OCI-LY1 (cell line): ENCODE results near the gene ADGRD2.

ENCODE experiments used
- H2AFZ ChIP-seq: fragments of 200-600 bp; sonication (generic), shearing (Covaris generic); 2 replicates; pipeline ENCODE4 v1.6.0; 2014; ENCODE audit warnings: antibody characterized with exemption, mild to moderate bottlenecking, low read length
- H3F3A ChIP-seq: fragments of 200-600 bp; sonication (generic), shearing (Covaris generic); 2 replicates; pipeline ENCODE4 v1.6.0; 2014; ENCODE audit warnings: mild to moderate bottlenecking, antibody characterized with exemption, low read length, moderate library complexity; ENCODE audit not compliant: insufficient read depth
- H3K27ac ChIP-seq: fragments of 200-600 bp; sonication (generic); 2 replicates; pipeline ENCODE4 v1.5.1; 2014; ENCODE audit warnings: low read length, mixed run types, mild to moderate bottlenecking, low read depth; ENCODE audit not compliant: poor library complexity, severe bottlenecking
- H3K27me3 ChIP-seq: fragments of 200-600 bp; sonication (generic); 2 replicates; pipeline ENCODE4 v1.6.0; 2014; ENCODE audit warnings: antibody characterized with exemption, mild to moderate bottlenecking, low read length, moderate library complexity; ENCODE audit not compliant: insufficient read depth
- H3K36me3 ChIP-seq: fragments of 200-600 bp; sonication (generic); 2 replicates; pipeline ENCODE4 v1.6.1; 2014; ENCODE audit warnings: mild to moderate bottlenecking, antibody characterized with exemption, low read length, moderate library complexity, mixed read lengths; ENCODE audit not compliant: insufficient read depth
- H3K4me1 ChIP-seq: fragments of 200-600 bp; sonication (generic); 2 replicates; pipeline ENCODE4 v1.5.1; 2014; ENCODE audit warnings: mild to moderate bottlenecking, low read length, moderate library complexity; ENCODE audit not compliant: insufficient read depth, severe bottlenecking
- H3K4me2 ChIP-seq: fragments of 200-600 bp; sonication (generic), shearing (Covaris generic); 2 replicates; pipeline ENCODE4 v1.6.1; 2014; ENCODE audit warnings: low read length
- H3K4me3 ChIP-seq: fragments of 200-600 bp; sonication (generic); 2 replicates; pipeline ENCODE4 v1.5.1; 2014; ENCODE audit warnings: low read length, low read depth, mild to moderate bottlenecking, mixed read lengths; ENCODE audit not compliant: poor library complexity, severe bottlenecking
- H3K79me2 ChIP-seq: fragments of 200-600 bp; shearing (Covaris generic); 2 replicates; pipeline ENCODE4 v1.6.1; 2016; ENCODE audit warnings: mixed run types, low read length, mixed read lengths; ENCODE audit not compliant: insufficient read depth
- H3K9ac ChIP-seq: fragments of 200-600 bp; sonication (generic), shearing (Covaris generic); 2 replicates; pipeline ENCODE4 v1.6.1; 2014; ENCODE audit warnings: mild to moderate bottlenecking, low read length, mixed read lengths
- H3K9me2 ChIP-seq: fragments of 200-600 bp; sonication (generic), shearing (Covaris generic); 2 replicates; pipeline ENCODE4 v1.6.1; 2014; ENCODE audit warnings: low read depth, mild to moderate bottlenecking, low read length, mixed read lengths
- H3K9me3 ChIP-seq: fragments of 200-600 bp; shearing (Covaris generic); 2 replicates; pipeline ENCODE4 v1.6.1; 2014; ENCODE audit warnings: low read length, mixed read lengths
- H4K20me1 ChIP-seq: fragments of 200-600 bp; sonication (generic), shearing (Covaris generic); 2 replicates; pipeline ENCODE4 v1.6.0; 2016; ENCODE audit warnings: mild to moderate bottlenecking, low read length; ENCODE audit not compliant: insufficient read depth
- EZH2 ChIP-seq: fragments of 200-600 bp; sonication (generic), shearing (Covaris generic); IDR thresholded peaks from 2 replicates; pipeline ENCODE4 v1.8.0; 2017; ENCODE audit warnings: borderline replicate concordance, mixed run types, mild to moderate bottlenecking, antibody characterized with exemption, low read length, moderate library complexity, mixed read lengths
- TF ChIP-seq, protein P1 (sequence below): fragments of 200-600 bp; sonication (generic), shearing (Covaris generic); IDR thresholded peaks from 2 replicates; pipeline ENCODE4 v1.5.1; 2017; ENCODE audit warnings: mild to moderate bottlenecking, antibody characterized with exemption, low read length, moderate library complexity, mixed read lengths

Gene ADGRD2, protein sequence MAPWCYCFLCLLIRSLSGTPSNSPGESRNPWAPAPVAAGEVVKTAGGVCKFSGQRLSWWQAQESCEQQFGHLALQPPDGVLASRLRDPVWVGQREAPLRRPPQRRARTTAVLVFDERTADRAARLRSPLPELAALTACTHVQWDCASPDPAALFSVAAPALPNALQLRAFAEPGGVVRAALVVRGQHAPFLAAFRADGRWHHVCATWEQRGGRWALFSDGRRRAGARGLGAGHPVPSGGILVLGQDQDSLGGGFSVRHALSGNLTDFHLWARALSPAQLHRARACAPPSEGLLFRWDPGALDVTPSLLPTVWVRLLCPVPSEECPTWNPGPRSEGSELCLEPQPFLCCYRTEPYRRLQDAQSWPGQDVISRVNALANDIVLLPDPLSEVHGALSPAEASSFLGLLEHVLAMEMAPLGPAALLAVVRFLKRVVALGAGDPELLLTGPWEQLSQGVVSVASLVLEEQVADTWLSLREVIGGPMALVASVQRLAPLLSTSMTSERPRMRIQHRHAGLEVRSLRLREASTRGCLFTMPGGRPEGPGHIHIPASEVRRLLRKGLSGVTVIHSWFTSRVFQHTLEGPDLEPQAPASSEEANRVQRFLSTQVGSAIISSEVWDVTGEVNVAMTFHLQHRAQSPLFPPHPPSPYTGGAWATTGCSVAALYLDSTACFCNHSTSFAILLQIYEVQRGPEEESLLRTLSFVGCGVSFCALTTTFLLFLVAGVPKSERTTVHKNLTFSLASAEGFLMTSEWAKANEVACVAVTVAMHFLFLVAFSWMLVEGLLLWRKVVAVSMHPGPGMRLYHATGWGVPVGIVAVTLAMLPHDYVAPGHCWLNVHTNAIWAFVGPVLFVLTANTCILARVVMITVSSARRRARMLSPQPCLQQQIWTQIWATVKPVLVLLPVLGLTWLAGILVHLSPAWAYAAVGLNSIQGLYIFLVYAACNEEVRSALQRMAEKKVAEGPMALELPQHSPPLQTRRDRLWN

DNA sequence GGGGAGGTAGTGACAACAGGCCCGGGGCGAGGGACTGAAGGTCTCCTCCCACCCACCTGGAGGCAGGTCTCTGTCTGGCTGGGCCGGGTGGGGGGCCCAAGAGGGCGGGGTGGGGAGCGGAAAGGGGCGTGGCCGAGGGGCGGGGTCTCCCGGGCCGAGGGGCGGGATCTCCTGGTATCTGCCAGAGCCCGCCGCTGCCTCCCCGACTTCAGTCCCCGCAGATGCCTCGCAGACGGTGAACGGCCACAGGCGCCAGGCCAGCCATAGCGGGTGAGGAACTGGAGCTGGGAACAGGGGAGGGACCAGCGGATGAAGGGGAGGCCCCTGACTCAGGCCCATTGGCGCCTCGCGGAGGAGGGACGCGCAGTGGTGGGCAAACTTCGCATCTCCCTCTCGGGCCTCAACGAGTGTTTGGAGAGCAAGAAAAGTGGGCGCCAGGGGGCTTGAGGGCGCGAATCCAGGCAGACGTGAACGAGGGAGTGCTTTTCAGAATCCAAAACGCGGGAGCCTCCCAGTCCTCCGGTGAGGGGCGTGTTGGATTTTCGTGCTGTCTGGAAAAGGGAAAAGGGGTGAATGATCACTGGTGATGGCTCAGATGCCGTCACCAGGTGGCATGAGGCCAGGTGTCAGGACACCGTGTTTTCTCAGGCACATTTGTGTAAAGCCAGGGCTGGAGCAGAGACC lies at the start of gene ADGRD2:
Gene ADGRD2, plus strand, starts transcription at position 211 of the 684 bp plus-strand sequence. CDS start 1,216 bp downstream, outside the sequence.
- Histone ChIP-seq H3K36me3 (no peaks in the 10 kb centered on the region), H2AFZ (no peak within 1 kb of the TSS), H3K27me3 (no peaks in the 10 kb centered on the region), H3K79me2 (no peaks in the 10 kb centered on the region), H3K27ac (no peak within 1 kb of the TSS), H3K9me3 (no peaks in the 10 kb centered on the region), H3F3A (no peaks in the 10 kb centered on the region), H3K4me2 (0 out of 2 replicates have a peak within 1 kb of the TSS, but pooled peaks have one; percentile 9), H3K4me1 (no peaks in the 10 kb centered on the region), H3K9ac (no peak within 1 kb of the TSS), H4K20me1 (no peaks in the 10 kb centered on the region), H3K4me3 (no peak within 1 kb of the TSS), H3K9me2 (no peaks in the 10 kb centered on the region)
- TF ChIP-seq EZH2 = no peak
- TF ChIP-seq, protein P1, sequence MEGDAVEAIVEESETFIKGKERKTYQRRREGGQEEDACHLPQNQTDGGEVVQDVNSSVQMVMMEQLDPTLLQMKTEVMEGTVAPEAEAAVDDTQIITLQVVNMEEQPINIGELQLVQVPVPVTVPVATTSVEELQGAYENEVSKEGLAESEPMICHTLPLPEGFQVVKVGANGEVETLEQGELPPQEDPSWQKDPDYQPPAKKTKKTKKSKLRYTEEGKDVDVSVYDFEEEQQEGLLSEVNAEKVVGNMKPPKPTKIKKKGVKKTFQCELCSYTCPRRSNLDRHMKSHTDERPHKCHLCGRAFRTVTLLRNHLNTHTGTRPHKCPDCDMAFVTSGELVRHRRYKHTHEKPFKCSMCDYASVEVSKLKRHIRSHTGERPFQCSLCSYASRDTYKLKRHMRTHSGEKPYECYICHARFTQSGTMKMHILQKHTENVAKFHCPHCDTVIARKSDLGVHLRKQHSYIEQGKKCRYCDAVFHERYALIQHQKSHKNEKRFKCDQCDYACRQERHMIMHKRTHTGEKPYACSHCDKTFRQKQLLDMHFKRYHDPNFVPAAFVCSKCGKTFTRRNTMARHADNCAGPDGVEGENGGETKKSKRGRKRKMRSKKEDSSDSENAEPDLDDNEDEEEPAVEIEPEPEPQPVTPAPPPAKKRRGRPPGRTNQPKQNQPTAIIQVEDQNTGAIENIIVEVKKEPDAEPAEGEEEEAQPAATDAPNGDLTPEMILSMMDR = no peak

DNA sequence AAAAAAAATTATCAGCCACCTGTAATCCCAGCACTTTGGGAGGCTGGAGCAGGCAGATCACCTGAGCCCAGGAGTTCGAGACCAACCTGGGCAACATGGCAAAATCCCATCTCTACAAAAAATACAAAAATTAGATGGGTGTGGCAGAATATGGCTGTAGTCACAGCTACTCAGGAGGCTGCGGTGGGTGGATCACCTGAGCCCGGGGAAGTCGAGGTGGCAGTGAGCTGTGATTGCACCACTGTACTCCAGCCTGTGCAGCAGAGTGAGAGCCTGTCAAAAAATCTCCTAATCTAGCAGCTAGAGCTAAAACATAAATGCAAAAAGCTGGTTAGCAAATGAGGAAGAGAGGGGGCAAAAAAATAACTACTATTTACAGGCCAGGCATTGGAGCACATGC lies 47.0 kb upstream of the ADGRD2 start:
- TF ChIP-seq, protein P1 = no peak
- TF ChIP-seq EZH2 = no peak
- H3K27me3 ChIP-seq = no peaks in the 10 kb centered on the region
- H4K20me1 ChIP-seq = no peaks in the 10 kb centered on the region
- no peaks in the 10 kb centered on the region for H3K9me2 ChIP-seq
- no peaks in the 10 kb centered on the region for H3F3A ChIP-seq
- peaks cover 82% of the 10 kb centered on the region for H3K36me3 ChIP-seq
- H2AFZ ChIP-seq = no peak overlapping the region
- no peak overlapping the region for H3K4me2 ChIP-seq
- H3K27ac ChIP-seq = no peak overlapping the region
- H3K9me3 ChIP-seq = no peaks in the 10 kb centered on the region
- no peak overlapping the region for H3K4me3 ChIP-seq
- peaks cover 18% of the 10 kb centered on the region for H3K79me2 ChIP-seq
- H3K9ac ChIP-seq = no peak overlapping the region
- H3K4me1 ChIP-seq = no peaks in the 10 kb centered on the region

DNA sequence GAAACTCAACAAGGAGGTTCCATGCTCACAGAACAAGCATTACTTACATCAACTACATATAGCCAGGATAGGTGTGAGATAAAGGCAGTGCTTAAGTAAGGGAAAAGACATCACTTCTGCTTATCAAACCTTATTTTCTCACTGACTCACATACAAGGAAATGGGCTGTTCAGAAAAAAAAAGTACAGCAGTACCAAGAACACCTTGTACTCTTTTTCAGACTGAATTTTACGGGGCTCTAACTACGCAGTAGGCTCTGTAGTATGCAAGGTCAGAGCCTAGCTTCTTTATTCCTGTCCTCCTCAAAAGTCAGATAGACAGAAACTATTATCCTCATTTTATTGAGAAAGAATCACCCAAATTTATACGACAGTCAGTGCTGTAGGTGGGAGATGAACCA lies 40.8 kb upstream of the ADGRD2 start:
- H3K79me2 ChIP-seq = peaks cover 7% of the 10 kb centered on the region

More for the DNA sequence above, 40.8 kb upstream of the ADGRD2 start:
- H4K20me1 ChIP-seq = no peaks in the 10 kb centered on the region
- H3K36me3 ChIP-seq = peaks cover 98% of the 10 kb centered on the region
- H3K4me1 ChIP-seq = peaks cover 6% of the 10 kb centered on the region
- H3K4me3 ChIP-seq = no peak overlapping the region
- H3K27me3 ChIP-seq = no peaks in the 10 kb centered on the region
- H3F3A ChIP-seq = no peaks in the 10 kb centered on the region
- no peaks in the 10 kb centered on the region for H3K9me3 ChIP-seq
- H3K27ac ChIP-seq = no peak overlapping the region
- TF ChIP-seq, protein P1 = no peak
- TF ChIP-seq EZH2 = no peak
- H3K4me2 ChIP-seq = no peak overlapping the region
- no peak overlapping the region for H3K9ac ChIP-seq
- no peak overlapping the region for H2AFZ ChIP-seq
- no peaks in the 10 kb centered on the region for H3K9me2 ChIP-seq
